ENCODE measurements around the gene FBXL17. TPM values are rescaled to one million over a fixed set of nuclear protein-coding genes. Genes with fewer than 3 reads are reported as not detected.

FBXL17 gene
- total RNA-seq: 4.2 and 4.3 TPM in 2 replicates

- peak; percentile 70 for DNase-seq (ENCODE audit: low read depth)
- peak within 1 kb of the TSS; percentile 87 for H3K4me3 ChIP-seq (ENCODE audit: low read depth, low read length)
- TF ChIP-seq CTCF (conservative IDR thresholded peaks at IDR 0.05; ENCODE audit: low read depth, low read length): no peak
Observed at GRCh38 chr5:108381954-108382783, at the start of gene FBXL17. Gene FBXL17, minus strand, starts transcription at chr5:108382098.

GRCh38 chr5:108430931-108431608 is 49.2 kb upstream of the FBXL17 start:
- no peak overlapping the region for H3K4me3 ChIP-seq (ENCODE audit: low read depth, low read length)
- DNase-seq (ENCODE audit: low read depth): no peak
- TF ChIP-seq CTCF (conservative IDR thresholded peaks at IDR 0.05; ENCODE audit: low read depth, low read length): no peak

- no peak for TF ChIP-seq CTCF (conservative IDR thresholded peaks at IDR 0.05; ENCODE audit: low read depth, low read length)
- H3K4me3 ChIP-seq (ENCODE audit: low read depth, low read length): no peak overlapping the region
- DNase-seq (ENCODE audit: low read depth): no peak
Observed at GRCh38 chr5:108421713-108422112, 39.8 kb upstream of the FBXL17 start.

GRCh38 chr5:108420755-108421154 is 38.9 kb upstream of the FBXL17 start:
- no peak for DNase-seq (ENCODE audit: low read depth)
- H3K4me3 ChIP-seq (ENCODE audit: low read depth, low read length): no peak overlapping the region
- TF ChIP-seq CTCF (conservative IDR thresholded peaks at IDR 0.05; ENCODE audit: low read depth, low read length): no peak

GRCh38 chr5:108420158-108420557 is 38.3 kb upstream of the FBXL17 start:
- no peak for TF ChIP-seq CTCF (conservative IDR thresholded peaks at IDR 0.05; ENCODE audit: low read depth, low read length)
- no peak for DNase-seq (ENCODE audit: low read depth)
- H3K4me3 ChIP-seq (ENCODE audit: low read depth, low read length): no peak overlapping the region

- no peak for TF ChIP-seq CTCF (conservative IDR thresholded peaks at IDR 0.05; ENCODE audit: low read depth, low read length)
- H3K4me3 ChIP-seq (ENCODE audit: low read depth, low read length): no peak overlapping the region
- no peak for DNase-seq (ENCODE audit: low read depth)
Observed at GRCh38 chr5:108418197-108418596, 36.3 kb upstream of the FBXL17 start.

Measured in epithelial cell of proximal tubule (primary cell).